Hematopoietic multipotent progenitor cell treated with erythropoietin and hydrocortisone succinate and interleukin-3 and kit ligand, for 17 days (in vitro differentiated cells): ENCODE results near the gene FCRL3.
"Not testable (repeated sequence)": the region's sequence is repeated elsewhere in the genome, so short reads cannot be mapped to it uniquely, and the experiment has no call there.

ENCODE experiments used
- DNase-seq: peaks from one replicate; pipeline ENCODE4 v3.0.0-alpha.2; 2015; ENCODE audit warnings: low spot score

FCRL3 gene, protein sequence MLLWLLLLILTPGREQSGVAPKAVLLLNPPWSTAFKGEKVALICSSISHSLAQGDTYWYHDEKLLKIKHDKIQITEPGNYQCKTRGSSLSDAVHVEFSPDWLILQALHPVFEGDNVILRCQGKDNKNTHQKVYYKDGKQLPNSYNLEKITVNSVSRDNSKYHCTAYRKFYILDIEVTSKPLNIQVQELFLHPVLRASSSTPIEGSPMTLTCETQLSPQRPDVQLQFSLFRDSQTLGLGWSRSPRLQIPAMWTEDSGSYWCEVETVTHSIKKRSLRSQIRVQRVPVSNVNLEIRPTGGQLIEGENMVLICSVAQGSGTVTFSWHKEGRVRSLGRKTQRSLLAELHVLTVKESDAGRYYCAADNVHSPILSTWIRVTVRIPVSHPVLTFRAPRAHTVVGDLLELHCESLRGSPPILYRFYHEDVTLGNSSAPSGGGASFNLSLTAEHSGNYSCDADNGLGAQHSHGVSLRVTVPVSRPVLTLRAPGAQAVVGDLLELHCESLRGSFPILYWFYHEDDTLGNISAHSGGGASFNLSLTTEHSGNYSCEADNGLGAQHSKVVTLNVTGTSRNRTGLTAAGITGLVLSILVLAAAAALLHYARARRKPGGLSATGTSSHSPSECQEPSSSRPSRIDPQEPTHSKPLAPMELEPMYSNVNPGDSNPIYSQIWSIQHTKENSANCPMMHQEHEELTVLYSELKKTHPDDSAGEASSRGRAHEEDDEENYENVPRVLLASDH

GRCh38 chr1:157700732-157701131 is at the start of gene FCRL3:
Gene FCRL3, minus strand, starts transcription at chr1:157700769. Its CDS starts 280 bp downstream, at chr1:157700489.
- DNase-seq = no peak

GRCh38 chr1:157748262-157748817 is 47.8 kb upstream of the FCRL3 start:
- no peak for DNase-seq

DNA sequence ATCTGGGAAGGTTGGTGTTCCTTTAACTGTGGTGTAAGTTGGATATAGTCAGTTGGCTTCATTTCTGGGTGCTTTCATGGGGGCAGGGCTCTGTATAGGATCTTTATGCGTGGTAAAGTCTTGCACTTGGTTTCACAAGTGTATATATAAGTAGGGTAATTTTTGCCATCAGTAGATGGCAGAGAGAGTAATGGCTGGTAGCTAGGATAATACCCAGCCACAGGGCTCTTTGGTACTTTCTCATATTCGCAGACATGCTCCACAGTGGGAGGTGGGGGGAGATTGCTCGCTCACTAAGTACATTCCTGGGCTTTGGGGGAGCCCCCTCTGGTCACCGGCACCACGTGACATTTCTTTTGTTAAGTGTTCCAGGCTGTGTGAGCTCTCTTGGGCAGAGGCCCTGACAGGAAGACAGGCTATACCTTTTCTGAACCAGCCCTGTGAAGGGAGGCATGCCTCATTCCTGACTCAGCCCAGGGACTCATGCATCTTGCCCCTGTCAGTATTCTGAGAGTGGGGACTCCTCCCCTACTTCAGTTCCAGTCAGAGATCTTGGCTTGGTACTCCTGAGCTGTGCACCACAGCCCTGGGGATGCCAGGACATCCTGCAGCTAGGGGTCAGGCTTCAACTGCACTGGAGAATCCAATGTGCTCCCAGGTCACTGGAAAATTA is 38.8 kb upstream of the FCRL3 start:
- no peak for DNase-seq

- DNase-seq = not testable (repeated sequence)
Observed at GRCh38 chr1:157735991-157736390, 35.4 kb upstream of the FCRL3 start.

- no peak for DNase-seq
Observed at GRCh38 chr1:157734321-157734720, 33.8 kb upstream of the FCRL3 start.

- DNase-seq = no peak
Observed at GRCh38 chr1:157732755-157733154, 32.2 kb upstream of the FCRL3 start.

GRCh38 chr1:157725221-157725577 is 24.6 kb upstream of the FCRL3 start:
- DNase-seq = no peak

DNA sequence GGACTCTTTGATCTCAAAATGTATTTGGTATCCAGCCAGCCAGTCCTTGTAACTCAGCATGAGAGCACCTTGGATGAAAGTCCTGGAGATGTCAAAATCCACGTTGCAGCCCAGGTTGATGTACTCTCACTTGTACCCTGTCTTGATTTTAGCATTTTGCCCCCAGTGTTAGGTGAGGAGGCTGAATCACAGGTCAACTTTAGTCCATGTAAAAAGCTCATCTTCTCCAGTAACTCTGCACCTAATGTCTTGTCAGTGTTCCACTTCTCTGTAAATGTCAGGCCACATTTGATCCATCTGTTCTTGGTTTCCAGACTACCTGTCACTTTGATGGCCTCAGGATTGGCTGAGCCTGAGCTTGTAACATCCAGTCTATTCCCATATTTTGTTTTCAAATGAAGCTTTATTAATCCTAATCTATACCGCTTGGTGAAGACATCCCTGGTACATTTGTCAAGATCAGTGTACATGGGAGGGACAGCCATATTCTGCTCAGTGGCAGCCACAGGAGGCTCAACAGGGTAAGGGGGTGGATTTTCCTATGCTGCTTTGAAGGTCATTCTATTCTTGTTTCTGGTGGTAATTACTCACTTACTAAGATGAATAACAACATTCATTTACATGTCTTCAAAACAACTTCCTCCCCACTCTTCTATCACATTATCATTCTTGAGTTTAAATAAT is 24.1 kb upstream of the FCRL3 start:
- DNase-seq = no peak

GRCh38 chr1:157723157-157723556 is 22.6 kb upstream of the FCRL3 start:
- no peak for DNase-seq

GRCh38 chr1:157721985-157722384 is 21.4 kb upstream of the FCRL3 start:
- no peak for DNase-seq

DNA sequence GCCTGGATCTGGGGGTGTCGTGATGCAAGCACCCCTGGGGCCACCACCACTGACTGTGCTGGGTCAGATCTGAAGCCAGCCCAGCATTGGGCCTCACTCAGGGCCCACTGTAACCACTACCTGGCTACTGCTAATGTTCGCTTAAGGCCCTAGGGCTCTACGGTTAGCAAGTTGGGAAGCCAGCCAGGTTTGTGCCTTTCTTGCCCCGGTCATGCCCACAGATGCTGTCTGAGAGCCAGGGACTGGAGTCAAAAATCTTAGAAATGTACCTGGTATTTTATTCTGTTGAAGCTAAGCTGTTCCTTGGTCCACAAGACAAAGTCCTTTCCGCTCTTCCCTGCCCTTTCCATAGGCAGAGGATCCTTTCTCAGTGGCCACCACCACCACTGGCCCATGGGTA is 15.2 kb upstream of the FCRL3 start:
- DNase-seq = no peak

- DNase-seq = no peak
Observed at GRCh38 chr1:157711802-157712201, 11.2 kb upstream of the FCRL3 start.

- no peak for DNase-seq
Observed at GRCh38 chr1:157704878-157705277, 4.3 kb upstream of the FCRL3 start.

GRCh38 chr1:157703981-157704380 is 3.4 kb upstream of the FCRL3 start:
- DNase-seq = no peak

DNA sequence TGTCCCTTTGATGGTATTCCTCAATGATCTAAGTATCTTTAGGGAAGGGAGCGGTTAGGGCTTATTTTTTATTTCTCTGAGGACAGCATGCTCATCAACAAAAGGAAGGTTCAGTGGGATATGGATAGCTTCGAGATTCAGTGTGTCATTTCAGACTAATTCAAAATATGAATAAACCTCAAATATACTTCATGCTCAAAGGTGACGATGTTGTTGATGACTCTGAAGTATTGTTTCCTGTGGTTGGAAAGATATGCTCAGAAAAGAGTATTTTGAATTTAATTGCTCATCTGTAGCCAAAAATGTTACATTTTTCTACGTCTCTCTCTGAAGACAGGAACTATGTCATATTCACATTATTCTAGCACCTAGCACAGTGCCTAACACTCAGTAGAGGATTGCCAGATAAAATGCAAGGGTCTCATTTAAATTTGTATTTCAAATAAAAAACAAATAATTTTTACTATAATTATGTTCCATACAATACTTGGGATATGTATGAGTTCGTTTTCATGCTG is 1.8 kb upstream of the FCRL3 start:
- DNase-seq = no peak

DNA sequence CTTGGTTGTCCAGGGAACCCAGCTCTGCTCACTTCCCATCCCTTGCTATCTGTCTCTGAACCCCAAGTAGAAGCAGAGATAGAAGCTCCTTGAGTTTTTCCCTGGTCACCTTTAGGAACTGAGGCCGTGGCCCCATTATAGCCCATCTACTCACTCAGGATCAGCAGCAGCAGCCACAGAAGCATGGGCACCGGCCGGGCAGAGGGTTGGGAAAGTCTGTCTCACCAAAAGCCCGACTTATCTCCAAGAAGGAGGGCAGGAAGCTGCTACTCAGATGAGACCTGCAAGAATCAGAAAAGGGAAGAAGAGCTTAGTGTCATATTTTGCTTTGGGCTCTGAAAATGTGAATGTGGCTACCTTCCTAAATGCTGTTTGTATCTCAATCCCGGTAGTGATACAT is 264 bp downstream of the FCRL3 start:
- DNase-seq = no peak

- no peak for DNase-seq
Observed at GRCh38 chr1:157697781-157698569, 2.6 kb downstream of the FCRL3 start.

DNA sequence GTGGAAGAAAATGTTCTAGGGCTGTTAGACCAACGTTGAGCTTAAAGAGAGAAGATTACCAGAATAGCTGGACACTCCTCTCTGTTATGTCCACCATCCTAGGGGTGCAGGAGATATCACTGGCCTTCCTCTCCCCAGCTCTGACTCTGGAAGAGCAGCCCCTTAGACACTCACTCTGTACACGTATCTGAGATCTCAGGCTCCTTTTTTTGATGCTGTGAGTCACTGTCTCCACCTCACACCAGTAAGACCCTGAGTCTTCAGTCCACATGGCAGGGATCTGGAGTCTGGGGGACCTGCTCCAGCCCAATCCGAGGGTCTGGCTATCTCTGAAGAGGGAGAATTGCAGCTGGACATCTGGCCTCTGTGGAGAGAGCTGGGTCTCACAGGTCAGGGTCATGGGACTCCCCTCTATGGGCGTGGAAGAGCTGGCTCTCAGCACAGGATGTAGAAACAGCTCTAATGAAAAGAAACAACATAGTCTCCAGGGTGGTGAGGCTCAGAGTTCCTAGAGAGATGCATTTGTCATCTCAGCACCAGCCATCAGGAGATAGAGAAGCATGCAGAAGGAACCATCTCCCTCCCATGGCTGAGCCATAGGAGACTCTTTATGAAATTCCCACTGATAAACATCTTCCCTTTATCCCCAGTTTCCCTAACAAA is 3.5 kb downstream of the FCRL3 start:
- no peak for DNase-seq

DNA sequence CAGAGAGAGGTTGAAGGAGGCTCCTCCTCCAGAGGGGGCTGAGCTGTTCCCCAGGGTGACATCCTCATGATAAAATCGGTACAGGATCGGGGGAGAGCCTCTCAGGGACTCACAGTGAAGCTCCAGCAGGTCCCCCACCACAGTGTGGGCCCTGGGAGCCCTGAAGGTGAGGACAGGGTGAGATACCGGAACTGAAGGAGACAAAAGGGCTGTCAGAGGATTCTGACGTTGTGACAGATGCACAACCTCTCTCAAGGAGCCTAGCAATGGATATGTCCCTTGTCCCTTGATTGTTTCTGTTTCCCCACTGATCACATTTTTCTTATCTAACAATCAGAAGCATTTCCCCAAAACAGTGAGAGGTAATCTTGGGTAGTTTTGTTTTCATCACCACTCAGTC is 5.2 kb downstream of the FCRL3 start:
- DNase-seq = no peak

- DNase-seq = no peak
Observed at GRCh38 chr1:157691285-157691920, 9.2 kb downstream of the FCRL3 start.
